ENCODE results near the gene DCUN1D1.
A peak's percentile ranks its signal among the peaks of the same experiment; 100 is the strongest.
"Not testable (repeated sequence)": the region's sequence is repeated elsewhere in the genome, so short reads cannot be mapped to it uniquely, and the experiment has no call there.

The DCUN1D1 gene

GRCh38 chr3:182980204-182981037, at the start of gene DCUN1D1:
DCUN1D1 (minus strand) TSS chr3:182980538; CDS start chr3:182980489, 49 bp downstream.
- peak; percentile 91 for DNase-seq (ENCODE audit: low spot score)

DNA sequence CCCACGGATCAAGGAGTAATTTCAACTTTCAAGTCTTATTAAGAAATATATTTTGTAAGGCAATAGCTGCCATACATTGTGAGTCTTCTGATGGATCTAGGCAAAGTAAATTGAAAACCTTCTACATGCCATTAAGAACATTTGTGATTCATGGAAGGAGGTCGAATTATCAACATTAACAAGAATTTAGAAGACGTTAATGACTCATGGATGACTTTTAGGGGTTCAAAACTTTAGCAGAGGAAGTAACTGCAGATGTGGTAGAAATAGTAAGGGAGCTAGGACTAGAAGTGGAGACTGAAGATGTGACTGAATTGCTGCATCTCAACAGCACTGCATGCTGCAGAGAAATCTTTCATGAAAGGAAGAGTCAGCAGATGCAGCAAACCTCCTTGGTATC, 48.1 kb upstream of the DCUN1D1 start:
- DNase-seq (ENCODE audit: low spot score) = no peak

DNA sequence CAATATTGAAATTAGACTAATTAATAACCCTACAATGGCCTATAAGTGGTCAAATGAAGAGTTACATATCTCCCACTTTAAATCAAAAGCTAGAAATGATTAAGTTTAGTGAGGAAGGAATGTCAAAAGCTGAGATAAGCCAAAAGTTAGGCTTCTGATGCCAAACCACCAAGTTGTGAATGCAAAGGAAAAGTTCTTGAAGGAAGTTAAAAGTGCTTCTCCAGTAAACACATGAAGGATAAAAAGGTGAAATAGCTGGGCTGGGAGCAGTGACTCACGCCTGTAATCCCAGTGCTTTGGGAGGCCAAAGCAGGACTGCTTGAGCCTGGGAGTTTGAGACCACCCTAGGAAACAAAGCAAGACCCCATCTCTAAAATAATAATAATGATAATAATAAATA, 46.9 kb upstream of the DCUN1D1 start:
- no peak for DNase-seq (ENCODE audit: low spot score)

- no peak for DNase-seq (ENCODE audit: low spot score)
Measured at GRCh38 chr3:183022936-183023516, 42.7 kb upstream of the DCUN1D1 start.

DNA sequence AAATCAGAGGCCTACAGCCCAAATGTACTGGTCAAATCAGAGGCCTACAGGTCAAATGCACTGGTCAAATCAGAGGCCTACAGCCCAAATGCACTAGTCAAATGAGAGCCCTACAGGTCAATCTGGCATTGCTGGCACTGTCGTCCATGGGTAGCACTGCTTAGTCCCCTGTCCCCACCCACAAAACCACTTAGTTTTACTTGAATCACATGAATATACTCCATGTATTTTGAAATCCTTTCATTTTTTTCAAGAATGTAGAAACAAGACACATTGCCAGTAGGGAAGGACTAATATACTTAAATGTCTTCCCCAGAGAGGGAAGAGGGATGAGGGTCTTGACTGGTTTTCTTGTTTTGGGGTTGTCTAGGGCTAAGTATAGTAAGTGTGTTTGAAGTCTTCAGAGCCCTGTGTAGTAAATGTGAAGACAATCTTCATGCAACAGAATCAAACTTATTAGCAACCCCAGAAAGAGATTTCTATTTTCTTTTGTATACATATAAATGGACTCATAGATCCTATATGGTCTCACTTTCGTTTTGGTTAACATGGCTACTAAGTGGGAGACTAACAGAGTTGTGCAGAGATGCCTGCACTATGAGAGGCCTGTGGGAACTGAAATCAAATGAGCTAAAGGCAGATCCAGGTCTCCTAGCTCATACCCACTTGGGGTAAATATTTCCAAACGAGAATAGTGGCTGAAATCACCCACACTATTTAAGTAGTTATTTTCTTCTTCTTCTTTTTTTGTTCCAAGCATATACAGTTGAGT, 38.3 kb upstream of the DCUN1D1 start:
- no peak for DNase-seq (ENCODE audit: low spot score)

DNA sequence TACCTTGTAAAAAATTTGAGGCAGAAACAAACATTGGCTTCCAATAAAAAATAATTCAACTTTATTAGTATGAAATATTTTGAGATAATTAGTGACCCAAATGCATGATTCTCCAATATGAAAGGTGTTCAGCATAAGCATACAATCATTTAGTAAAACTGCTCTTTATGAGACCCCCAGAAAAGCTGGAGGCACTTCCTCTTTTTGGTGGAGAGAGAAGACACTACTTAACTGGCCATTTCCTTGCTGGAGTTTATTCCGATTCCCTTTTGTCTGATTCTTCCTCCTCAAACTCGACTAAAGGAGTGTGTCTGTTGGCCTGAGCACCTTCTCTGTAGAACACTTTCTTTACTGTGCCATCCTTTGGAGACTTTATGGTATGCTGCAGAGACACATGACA, 34.8 kb upstream of the DCUN1D1 start:
- DNase-seq (ENCODE audit: low spot score) = no peak

GRCh38 chr3:183013856-183014255, 33.5 kb upstream of the DCUN1D1 start:
- no peak for DNase-seq (ENCODE audit: low spot score)

DNA sequence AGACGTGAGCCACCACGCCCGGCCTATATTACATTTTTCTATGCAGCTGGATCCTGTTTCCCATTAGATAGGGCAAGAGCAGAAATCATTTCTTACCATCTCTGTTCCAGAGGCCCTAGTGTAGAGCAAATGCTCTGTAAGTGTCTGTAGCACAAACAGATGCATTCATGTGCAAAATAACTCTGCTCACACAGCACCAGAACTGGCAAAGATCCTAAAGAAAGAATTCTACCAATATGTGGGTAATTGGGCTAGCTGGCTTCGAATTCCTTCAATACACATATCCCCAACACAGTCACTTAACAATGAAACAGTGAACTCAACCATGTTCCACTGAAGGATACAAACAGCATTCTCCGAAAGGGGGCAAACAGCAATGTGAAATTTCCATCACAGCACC, 32.7 kb upstream of the DCUN1D1 start:
- peak; percentile 20 for DNase-seq (ENCODE audit: low spot score)

GRCh38 chr3:183008800-183009199, 28.5 kb upstream of the DCUN1D1 start:
- no peak for DNase-seq (ENCODE audit: low spot score)

DNA sequence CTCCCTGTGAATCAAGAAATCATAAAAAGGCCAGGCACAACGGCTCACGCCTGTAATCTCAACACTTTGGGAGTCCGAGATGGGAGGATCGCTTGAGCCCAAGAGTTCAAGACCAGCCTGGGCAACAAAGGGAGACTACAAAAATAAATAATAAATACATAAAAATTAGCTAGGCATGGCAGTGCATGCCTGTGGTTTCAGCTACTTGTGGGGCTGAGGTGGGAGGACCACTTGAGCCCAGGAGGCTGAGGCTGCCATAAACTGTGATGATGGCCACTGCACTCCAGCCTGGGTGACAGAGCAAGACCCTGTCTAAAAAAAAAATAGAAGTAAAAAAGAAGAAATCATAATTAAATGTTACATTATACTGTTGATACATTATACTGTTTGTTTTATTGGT, 28.0 kb upstream of the DCUN1D1 start:
- DNase-seq (ENCODE audit: low spot score) = no peak

DNA sequence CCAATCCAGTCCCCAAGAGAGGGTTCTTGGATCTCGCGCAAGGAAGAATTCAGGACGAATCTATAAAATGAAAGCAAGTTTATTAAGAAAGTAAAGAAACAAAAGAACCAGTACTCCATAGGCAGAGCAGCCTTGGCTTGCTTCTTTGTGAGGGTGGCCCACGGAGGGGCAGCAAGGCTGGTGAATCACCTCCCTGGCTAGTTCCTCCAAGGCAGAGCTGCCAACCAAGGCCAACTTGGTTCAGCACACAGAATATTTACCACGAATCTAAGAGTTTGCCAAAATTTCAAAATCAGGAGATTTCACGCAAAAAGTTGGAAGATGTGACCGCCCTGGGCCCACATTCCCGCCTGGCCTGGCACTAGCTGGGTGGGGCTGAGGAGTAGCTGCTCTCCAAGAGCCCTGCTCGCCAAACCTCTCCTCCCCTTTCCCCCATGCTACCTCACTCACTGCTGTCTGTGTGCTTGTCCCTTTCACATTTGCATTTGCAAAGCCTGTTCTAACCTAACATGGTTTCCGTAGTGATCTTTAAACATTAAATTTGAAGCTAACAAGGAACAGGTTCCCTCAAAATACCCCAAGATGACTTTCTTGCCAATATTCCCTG, 26.2 kb upstream of the DCUN1D1 start:
- no peak for DNase-seq (ENCODE audit: low spot score)

GRCh38 chr3:182999767-183000166, 19.4 kb upstream of the DCUN1D1 start:
- DNase-seq (ENCODE audit: low spot score) = no peak

GRCh38 chr3:182993486-182994201, 13.3 kb upstream of the DCUN1D1 start:
- DNase-seq (ENCODE audit: low spot score) = not testable (repeated sequence)

GRCh38 chr3:182989566-182989965, 9.2 kb upstream of the DCUN1D1 start:
- no peak for DNase-seq (ENCODE audit: low spot score)

DNA sequence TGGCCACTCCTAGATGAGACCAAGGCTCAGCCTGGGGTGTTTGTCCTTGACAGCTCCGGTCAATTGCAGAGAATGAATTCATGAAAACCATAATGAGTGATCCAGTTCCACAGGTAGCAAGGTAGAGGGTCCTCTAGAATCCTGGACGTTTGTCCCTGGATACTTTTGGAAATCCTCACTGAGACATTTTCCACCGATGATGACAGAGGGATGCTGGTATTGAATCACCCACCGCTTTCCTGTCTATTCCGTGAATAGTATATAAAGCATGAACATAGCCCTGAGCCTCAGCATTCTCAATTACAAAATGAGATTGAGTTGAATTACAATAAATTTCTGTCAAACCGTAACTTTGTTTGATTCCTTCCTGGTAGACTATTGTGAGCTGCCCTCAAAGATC, 5.7 kb upstream of the DCUN1D1 start:
- DNase-seq (ENCODE audit: low spot score) = no peak

DNA sequence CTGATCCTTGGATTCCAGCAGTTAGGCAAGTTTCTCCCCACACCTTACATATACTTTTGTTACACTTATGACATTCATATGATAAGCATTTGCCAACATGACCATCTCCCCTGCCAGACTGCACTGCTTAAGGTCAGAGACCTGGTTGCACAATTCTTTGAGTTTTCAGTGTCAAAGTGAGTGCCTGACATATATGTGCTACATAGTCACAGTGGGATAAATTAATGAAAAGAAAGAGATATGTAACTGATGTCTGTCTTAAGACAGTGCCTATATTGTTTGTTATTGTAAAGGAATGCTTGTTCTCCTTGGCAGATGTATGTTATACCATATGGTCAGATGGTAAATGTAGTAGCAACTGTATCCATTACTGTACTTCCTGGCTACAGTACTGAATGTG, 3.5 kb upstream of the DCUN1D1 start:
- DNase-seq (ENCODE audit: low spot score) = no peak

GRCh38 chr3:182981038-182981380, 671 bp upstream of the DCUN1D1 start:
- DNase-seq (ENCODE audit: low spot score) = no peak

- peak; percentile 23 for DNase-seq (ENCODE audit: low spot score)
Measured at GRCh38 chr3:182979674-182980191, 605 bp downstream of the DCUN1D1 start.

DNA sequence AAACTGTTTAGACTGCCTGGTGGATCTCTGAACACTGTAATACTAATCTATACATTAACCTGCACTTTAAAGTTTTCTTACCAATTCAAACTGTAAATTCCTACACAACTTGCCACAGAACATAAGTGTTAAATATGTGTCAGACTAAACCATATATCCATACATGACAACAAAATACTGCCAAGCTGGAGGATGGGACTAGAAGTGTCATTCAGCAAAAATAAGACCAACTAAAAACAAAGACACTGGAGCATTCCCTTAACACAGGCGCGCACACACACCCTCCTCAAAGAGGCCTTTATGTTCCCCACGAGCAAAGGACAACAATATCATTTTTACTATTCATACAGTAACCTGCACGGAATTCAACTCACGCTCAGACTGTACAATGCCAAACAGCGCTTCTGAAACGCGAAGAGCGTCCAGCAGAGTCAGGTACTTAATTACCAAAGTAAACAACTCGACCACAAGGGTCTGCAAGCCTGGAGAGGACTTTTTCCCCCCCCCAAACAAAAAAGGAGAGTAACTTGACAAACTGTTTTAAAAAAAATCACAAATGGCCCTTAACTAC, 1.1 kb downstream of the DCUN1D1 start:
- DNase-seq (ENCODE audit: low spot score) = no peak

DNA sequence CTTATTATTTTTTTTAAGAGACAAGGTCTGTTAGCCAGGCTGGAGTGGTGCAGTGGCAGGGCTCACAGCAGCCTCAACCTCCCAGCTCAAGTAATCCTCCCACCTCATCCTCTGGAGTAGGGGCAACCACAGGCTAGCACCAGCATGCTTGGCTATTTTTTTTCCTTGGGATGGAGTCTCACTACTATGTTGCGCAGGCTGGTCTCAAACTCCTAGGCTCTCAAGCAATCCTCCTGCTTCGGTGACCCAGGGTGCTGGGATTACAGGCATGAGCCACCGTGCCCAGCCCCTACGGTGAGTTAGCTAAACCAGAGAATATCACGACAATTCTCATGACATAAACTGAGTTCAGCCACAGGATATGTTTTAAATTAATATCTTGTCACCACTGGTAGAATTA, 2.0 kb downstream of the DCUN1D1 start:
- no peak for DNase-seq (ENCODE audit: low spot score)

- no peak for DNase-seq (ENCODE audit: low spot score)
Measured at GRCh38 chr3:182973047-182973446, 7.3 kb downstream of the DCUN1D1 start.
